ENCODE data around the gene PABPN1L.
A peak's percentile ranks its signal among the peaks of the same experiment; 100 is the strongest.

The PABPN1L gene

DNA sequence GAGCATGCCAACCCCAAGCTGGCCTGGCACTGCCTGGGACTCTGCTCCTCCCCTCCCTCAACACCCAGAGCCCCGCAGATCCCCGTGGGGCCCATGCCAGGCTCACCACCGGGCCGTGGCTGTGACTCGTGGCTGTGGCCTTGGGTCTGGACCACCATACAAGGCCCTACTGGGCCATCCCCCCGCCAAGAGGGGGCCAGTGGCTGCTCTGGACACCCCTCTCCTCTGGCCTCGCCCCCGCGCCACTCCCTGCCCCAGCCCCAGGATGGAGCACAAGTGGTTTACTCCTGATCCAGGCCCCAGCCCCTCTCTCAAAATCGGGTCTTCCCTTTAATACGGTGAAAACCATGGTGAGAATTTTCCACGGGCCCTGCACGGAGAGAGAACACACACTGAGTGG is 3.0 kb downstream of the PABPN1L start:
- ChIA-PET POLR2A (no interaction called here), CTCF (interaction anchor here (1.1 kb wide), 1 partner anchor 95 kb away, joined by 3 read pairs; no protein-coding TSS in a partner anchor)
- TF ChIP-seq, protein P1, sequence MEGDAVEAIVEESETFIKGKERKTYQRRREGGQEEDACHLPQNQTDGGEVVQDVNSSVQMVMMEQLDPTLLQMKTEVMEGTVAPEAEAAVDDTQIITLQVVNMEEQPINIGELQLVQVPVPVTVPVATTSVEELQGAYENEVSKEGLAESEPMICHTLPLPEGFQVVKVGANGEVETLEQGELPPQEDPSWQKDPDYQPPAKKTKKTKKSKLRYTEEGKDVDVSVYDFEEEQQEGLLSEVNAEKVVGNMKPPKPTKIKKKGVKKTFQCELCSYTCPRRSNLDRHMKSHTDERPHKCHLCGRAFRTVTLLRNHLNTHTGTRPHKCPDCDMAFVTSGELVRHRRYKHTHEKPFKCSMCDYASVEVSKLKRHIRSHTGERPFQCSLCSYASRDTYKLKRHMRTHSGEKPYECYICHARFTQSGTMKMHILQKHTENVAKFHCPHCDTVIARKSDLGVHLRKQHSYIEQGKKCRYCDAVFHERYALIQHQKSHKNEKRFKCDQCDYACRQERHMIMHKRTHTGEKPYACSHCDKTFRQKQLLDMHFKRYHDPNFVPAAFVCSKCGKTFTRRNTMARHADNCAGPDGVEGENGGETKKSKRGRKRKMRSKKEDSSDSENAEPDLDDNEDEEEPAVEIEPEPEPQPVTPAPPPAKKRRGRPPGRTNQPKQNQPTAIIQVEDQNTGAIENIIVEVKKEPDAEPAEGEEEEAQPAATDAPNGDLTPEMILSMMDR (IDR thresholded peaks at IDR 0.05; ENCODE audit: insufficient read depth, low read length, missing control alignments): no peak
- no peak overlapping the region for H3K4me3 ChIP-seq (ENCODE audit: low read depth, low read length)
- no peak for DNase-seq (ENCODE audit: low read depth, low spot score)

DNA sequence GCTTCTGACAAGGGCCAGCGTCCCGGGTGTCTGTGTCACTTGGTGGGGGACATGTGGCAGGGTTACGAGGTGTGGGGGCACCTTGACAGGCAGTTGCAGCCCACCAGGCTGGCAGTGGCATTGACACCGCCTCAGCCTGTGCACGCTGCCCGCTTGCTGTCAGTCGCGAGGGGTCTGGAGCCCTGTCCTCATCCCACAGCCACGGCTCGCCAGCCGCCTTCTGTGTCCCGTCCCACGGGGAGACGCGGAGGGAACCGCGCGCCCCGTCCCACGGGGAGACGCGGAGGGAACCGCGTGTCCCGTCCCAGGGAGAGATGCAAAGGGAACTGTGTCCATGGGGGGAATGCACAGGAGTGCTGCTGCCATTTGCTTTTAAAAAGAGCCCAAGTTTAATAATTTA is 3.5 kb downstream of the PABPN1L start:
- ChIA-PET CTCF (no interaction called here), POLR2A (no interaction called here)
- no peak overlapping the region for H3K4me3 ChIP-seq (ENCODE audit: low read depth, low read length)
- no peak for DNase-seq (ENCODE audit: low read depth, low spot score)
- TF ChIP-seq, protein P1 (IDR thresholded peaks at IDR 0.05; ENCODE audit: insufficient read depth, low read length, missing control alignments): no peak

DNA sequence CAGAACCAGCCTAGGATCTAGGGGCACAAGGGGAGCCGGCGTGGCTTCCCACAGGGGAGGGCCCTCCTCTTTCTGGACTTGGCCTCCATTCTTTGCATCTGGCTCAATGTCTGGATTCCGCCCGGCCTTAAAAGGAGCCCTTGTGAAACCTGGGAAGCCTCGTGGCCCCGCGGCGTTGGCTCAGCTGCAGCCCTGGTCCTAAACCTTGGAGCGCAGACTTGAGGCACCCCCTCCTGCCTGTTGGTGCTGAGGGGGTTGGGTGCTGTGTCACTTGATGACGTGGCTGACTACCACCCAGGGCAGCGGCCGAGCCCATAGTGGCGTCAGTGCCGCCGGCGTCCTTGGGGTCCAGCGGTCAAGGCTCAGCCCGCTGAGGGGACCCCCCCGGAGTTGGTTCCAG is 5.1 kb downstream of the PABPN1L start:
- H3K4me3 ChIP-seq (ENCODE audit: low read depth, low read length): no peak overlapping the region
- TF ChIP-seq, protein P1 (IDR thresholded peaks at IDR 0.05; ENCODE audit: insufficient read depth, low read length, missing control alignments): no peak
- CTCF ChIA-PET: no interaction called here
- DNase-seq (ENCODE audit: low read depth, low spot score): no peak
- POLR2A ChIA-PET: no interaction called here

DNA sequence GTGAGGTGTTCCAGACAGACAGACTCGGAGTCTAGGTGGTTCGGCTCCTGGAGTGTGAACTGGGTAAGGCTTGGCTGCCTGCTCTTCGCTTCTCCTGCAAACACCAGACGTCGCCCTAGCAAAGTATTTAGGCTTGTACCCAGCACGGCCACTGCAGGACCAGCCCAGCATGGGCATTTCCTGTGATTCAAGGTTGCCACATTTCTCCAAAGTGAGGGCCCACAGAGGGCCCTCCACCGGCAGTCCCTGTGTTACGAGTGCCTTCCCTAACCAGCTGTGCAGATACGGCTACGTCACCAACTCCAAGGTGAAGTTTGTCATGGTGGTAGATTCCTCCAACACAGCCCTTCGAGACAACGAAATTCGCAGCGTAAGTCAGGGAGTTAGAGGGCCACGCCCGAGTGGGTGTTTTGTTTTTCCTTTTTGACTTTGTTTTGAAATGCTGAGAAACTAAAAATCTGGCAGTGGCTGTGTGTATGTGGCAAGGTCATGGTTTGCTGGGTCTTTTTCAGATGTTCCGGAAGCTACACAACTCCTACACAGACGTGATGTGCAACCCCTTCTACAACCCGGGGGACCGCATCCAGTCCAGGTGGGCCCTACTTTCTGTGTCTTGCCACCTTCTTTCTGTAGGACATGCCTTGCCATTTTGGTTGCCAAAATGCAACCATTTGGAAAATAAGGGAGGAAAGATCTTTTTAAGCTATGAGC is 6.9 kb downstream of the PABPN1L start:
- DNase-seq (ENCODE audit: low read depth, low spot score): no peak
- H3K4me3 ChIP-seq (ENCODE audit: low read depth, low read length): no peak overlapping the region
- CTCF ChIA-PET: interaction anchor here (1.4 to 2.6 kb wide), 6 partner anchors 16 to 122 kb away, joined by 3 to 20 read pairs (median 10); no protein-coding TSS in a partner anchor
- TF ChIP-seq, protein P1 (IDR thresholded peaks at IDR 0.05; ENCODE audit: insufficient read depth, low read length, missing control alignments): no peak
- POLR2A ChIA-PET: no interaction called here

DNA sequence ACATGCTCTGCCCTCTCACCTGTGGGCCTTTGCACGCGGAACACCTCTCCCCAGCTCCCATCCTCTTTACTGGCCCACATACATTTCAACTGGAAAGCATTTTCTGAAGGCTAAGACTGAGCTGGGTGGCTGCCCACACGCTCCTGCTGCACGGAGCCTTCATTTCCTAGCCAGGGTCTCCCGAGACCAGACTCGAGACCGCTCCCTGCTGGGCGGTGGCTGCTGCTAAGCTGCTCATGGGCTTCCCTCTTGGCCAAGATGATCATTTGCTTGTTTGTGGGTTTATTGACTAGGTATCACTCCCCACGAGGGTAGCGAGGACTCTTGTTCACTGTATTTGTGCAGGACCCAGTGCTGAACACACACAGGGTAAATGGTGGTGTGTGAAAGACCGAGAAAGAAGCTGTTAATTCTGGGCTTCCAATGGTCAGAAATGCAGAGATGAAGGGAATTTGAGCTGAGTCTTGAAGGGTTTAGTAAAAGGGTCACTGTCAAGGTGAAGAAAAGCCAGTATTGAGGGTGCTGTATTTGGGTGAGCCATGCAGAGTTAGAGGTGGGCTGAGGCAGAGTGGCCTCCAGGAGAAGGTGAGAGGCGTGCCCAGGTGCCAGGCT is 8.6 kb downstream of the PABPN1L start:
- POLR2A ChIA-PET: interaction anchor here (0.7 to 1.7 kb wide), 2 partner anchors 73 to 195 kb away, joined by 3 to 7 read pairs; partner anchors contain the start of genes MVD and PIEZO1

More for the DNA sequence above, 8.6 kb downstream of the PABPN1L start:
- CTCF ChIA-PET: interaction anchor here (0.8 to 2.6 kb wide), 35 partner anchors 9 to 362 kb away, joined by 3 to 20 read pairs (median 4); partner anchors contain the start of genes APRT, MVD, PABPN1L and PIEZO1
- TF ChIP-seq, protein P1 (IDR thresholded peaks at IDR 0.05; ENCODE audit: insufficient read depth, low read length, missing control alignments): peak; percentile 90
- DNase-seq (ENCODE audit: low read depth, low spot score): peak; percentile 14
- H3K4me3 ChIP-seq (ENCODE audit: low read depth, low read length): peak overlapping the region; percentile 99

Measured in AG04449 (cell line).